HG03469 (cell line): ENCODE data around the gene ATOH7.

Experiments used
- ATAC-seq: cut with Tn5 transposase; IDR thresholded peaks from one replicate; pipeline ENCODE4 v1.9.1; 2021; ENCODE audit warnings: mild to moderate bottlenecking, moderate library complexity, moderate number of reproducible peaks; ENCODE audit not compliant: unreplicated experiment

ATOH7 gene

GRCh38 chr10:68184546-68184945 is 47.4 kb downstream of the ATOH7 start:
- no peak for ATAC-seq
